GM23338 (cell line): ENCODE results near the gene TLCD3B.

Source experiments
- CREB1 ChIP-seq: fragments of 250-450 bp; sonication (Bioruptor Pico); IDR thresholded peaks from 2 replicates; pipeline ENCODE4 v1.5.0; 2020; ENCODE audit warnings: low read depth, mild to moderate bottlenecking, moderate library complexity
- EZH2 ChIP-seq: fragments of 200-600 bp; sonication (generic); IDR thresholded peaks from one replicate; pipeline ENCODE4 v1.8.0; 2017; ENCODE audit warnings: antibody characterized with exemption, mild to moderate bottlenecking, low read depth; ENCODE audit not compliant: unreplicated experiment
- EZH2phosphoT487 ChIP-seq: fragments of 200-600 bp; sonication (generic); IDR thresholded peaks from one replicate; pipeline ENCODE4 v1.8.1; 2018; ENCODE audit warnings: antibody characterized with exemption; ENCODE audit not compliant: unreplicated experiment
- TF ChIP-seq, protein P1 (sequence below), 2 experiments: fragments of 200-600 bp in 1 of 2; sonication (generic) in 1 of 2; conservative IDR thresholded peaks; 2 replicates each; pipeline versions ENCODE4 v1.5.1 to v1.6.1; 2016 to 2017; ENCODE audit warnings: antibody characterized with exemption in 2 of 2, low read depth in 2 of 2, mild to moderate bottlenecking in 2 of 2, moderate library complexity in 1 of 2
- TF ChIP-seq, protein P2 (sequence below): IDR thresholded peaks from one replicate; pipeline ENCODE4 v1.6.1; 2018; ENCODE audit warnings: antibody characterized with exemption; ENCODE audit not compliant: unreplicated experiment

DNA sequence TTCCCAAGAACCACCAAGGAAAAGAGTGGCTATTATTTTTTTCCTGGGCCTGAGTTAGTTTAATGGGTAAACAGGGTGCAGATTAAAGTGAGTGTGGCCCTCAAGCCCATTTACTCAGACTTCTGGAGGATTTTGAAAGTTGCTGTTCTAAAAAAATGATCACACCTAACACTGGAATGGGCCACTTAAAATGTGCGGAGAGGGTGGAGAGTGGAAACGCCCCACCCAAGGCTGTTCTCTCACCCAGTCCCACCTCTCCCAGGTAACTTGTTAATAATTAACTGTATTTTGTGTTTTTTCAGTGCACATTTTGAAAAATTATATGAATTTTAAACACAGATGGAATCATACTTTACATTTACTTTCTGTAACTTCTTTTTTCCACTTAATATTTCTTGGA lies 41.0 kb downstream of the TLCD3B start:
- no peak for TF ChIP-seq EZH2
- TF ChIP-seq EZH2phosphoT487, result no peak
- TF ChIP-seq, protein P1, sequence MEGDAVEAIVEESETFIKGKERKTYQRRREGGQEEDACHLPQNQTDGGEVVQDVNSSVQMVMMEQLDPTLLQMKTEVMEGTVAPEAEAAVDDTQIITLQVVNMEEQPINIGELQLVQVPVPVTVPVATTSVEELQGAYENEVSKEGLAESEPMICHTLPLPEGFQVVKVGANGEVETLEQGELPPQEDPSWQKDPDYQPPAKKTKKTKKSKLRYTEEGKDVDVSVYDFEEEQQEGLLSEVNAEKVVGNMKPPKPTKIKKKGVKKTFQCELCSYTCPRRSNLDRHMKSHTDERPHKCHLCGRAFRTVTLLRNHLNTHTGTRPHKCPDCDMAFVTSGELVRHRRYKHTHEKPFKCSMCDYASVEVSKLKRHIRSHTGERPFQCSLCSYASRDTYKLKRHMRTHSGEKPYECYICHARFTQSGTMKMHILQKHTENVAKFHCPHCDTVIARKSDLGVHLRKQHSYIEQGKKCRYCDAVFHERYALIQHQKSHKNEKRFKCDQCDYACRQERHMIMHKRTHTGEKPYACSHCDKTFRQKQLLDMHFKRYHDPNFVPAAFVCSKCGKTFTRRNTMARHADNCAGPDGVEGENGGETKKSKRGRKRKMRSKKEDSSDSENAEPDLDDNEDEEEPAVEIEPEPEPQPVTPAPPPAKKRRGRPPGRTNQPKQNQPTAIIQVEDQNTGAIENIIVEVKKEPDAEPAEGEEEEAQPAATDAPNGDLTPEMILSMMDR (conservative IDR thresholded peaks at IDR 0.05; ENCODE audit: low read depth in 2 of 2), result no peak
- TF ChIP-seq, protein P2, sequence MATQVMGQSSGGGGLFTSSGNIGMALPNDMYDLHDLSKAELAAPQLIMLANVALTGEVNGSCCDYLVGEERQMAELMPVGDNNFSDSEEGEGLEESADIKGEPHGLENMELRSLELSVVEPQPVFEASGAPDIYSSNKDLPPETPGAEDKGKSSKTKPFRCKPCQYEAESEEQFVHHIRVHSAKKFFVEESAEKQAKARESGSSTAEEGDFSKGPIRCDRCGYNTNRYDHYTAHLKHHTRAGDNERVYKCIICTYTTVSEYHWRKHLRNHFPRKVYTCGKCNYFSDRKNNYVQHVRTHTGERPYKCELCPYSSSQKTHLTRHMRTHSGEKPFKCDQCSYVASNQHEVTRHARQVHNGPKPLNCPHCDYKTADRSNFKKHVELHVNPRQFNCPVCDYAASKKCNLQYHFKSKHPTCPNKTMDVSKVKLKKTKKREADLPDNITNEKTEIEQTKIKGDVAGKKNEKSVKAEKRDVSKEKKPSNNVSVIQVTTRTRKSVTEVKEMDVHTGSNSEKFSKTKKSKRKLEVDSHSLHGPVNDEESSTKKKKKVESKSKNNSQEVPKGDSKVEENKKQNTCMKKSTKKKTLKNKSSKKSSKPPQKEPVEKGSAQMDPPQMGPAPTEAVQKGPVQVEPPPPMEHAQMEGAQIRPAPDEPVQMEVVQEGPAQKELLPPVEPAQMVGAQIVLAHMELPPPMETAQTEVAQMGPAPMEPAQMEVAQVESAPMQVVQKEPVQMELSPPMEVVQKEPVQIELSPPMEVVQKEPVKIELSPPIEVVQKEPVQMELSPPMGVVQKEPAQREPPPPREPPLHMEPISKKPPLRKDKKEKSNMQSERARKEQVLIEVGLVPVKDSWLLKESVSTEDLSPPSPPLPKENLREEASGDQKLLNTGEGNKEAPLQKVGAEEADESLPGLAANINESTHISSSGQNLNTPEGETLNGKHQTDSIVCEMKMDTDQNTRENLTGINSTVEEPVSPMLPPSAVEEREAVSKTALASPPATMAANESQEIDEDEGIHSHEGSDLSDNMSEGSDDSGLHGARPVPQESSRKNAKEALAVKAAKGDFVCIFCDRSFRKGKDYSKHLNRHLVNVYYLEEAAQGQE, result no peak
- TF ChIP-seq CREB1 (CRISPR knock-in tag), result no peak
